ENCODE measurements around the gene CEACAM5. TPM values are rescaled to one million over a fixed set of nuclear protein-coding genes. Genes with fewer than 3 reads are reported as not detected.
"Not testable (repeated sequence)": the region's sequence is repeated elsewhere in the genome, so short reads cannot be mapped to it uniquely, and the experiment has no call there.

Gene CEACAM5
- total RNA-seq, 1 donor from 2014 or later: not detected

GRCh38 chr19:41699231-41699967, 9.0 kb upstream of the CEACAM5 start:
- ATAC-seq (ENCODE audit: poor library complexity): no peak
- intact Hi-C loops (cut with DNase I): no loop called here

GRCh38 chr19:41699968-41700323, 8.5 kb upstream of the CEACAM5 start:
- intact Hi-C loops (cut with DNase I): no loop called here
- ATAC-seq (ENCODE audit: poor library complexity) (no peak), DNase-seq (no peak)

More at GRCh38 chr19:41699231-41699967, 9.0 kb upstream of the CEACAM5 start:
- no peak for DNase-seq

GRCh38 chr19:41700381-41701195, 7.8 kb upstream of the CEACAM5 start:
- intact Hi-C loops (cut with DNase I): no loop called here
- no peak for DNase-seq
- no peak for ATAC-seq (ENCODE audit: poor library complexity)

GRCh38 chr19:41701401-41702075, 6.9 kb upstream of the CEACAM5 start:
- intact Hi-C loops (cut with DNase I): no loop called here
- no peak for DNase-seq
- no peak for ATAC-seq (ENCODE audit: poor library complexity)

GRCh38 chr19:41702171-41702651, 6.2 kb upstream of the CEACAM5 start:
- no peak for DNase-seq
- no peak for ATAC-seq (ENCODE audit: poor library complexity)
- intact Hi-C loops (cut with DNase I): no loop called here

- no peak for DNase-seq
- ATAC-seq (ENCODE audit: poor library complexity): no peak
- intact Hi-C loops (cut with DNase I): no loop called here
These were observed 4.7 kb upstream of the CEACAM5 start for GRCh38 chr19:41703602-41704293.

GRCh38 chr19:41705393-41706174, 2.8 kb upstream of the CEACAM5 start:
- no peak for ATAC-seq (ENCODE audit: poor library complexity)
- intact Hi-C loops (cut with DNase I): no loop called here
- DNase-seq: no peak

- DNase-seq (peak; percentile 52), ATAC-seq (ENCODE audit: poor library complexity) (peak; percentile 74)
- intact Hi-C loops (cut with DNase I): no loop called here
These were observed 1.5 kb upstream of the CEACAM5 start for GRCh38 chr19:41706741-41707501.

- DNase-seq (no peak), ATAC-seq (ENCODE audit: poor library complexity) (no peak)
- intact Hi-C loops (cut with DNase I): no loop called here
These were observed 969 bp upstream of the CEACAM5 start for GRCh38 chr19:41707502-41707812.

- intact Hi-C loops (cut with DNase I): no loop called here
- DNase-seq (no peak), ATAC-seq (ENCODE audit: poor library complexity) (no peak)
These were observed 505 bp upstream of the CEACAM5 start for GRCh38 chr19:41707871-41708371.

GRCh38 chr19:41709516-41709915, 1.1 kb downstream of the CEACAM5 start:
- ATAC-seq (ENCODE audit: poor library complexity); DNase-seq; intact Hi-C loops (cut with DNase I): not testable (repeated sequence)

- intact Hi-C loops (cut with DNase I): no loop called here
- ATAC-seq (ENCODE audit: poor library complexity) (no peak), DNase-seq (no peak)
These were observed 1.7 kb downstream of the CEACAM5 start for GRCh38 chr19:41709951-41710645.

GRCh38 chr19:41711376-41712261, 3.2 kb downstream of the CEACAM5 start:
- no peak for DNase-seq
- ATAC-seq (ENCODE audit: poor library complexity): no peak
- intact Hi-C loops (cut with DNase I): no loop called here

- DNase-seq (no peak), ATAC-seq (ENCODE audit: poor library complexity) (no peak)
- intact Hi-C loops (cut with DNase I): no loop called here
These were observed 6.2 kb downstream of the CEACAM5 start for GRCh38 chr19:41714598-41714997.

- intact Hi-C loops (cut with DNase I): no loop called here
- ATAC-seq (ENCODE audit: poor library complexity) (no peak), DNase-seq (no peak)
These were observed 10.3 kb downstream of the CEACAM5 start for GRCh38 chr19:41718761-41719160.

GRCh38 chr19:41720103-41720502, 11.7 kb downstream of the CEACAM5 start:
- no peak for ATAC-seq (ENCODE audit: poor library complexity)
- intact Hi-C loops (cut with DNase I): no loop called here
- no peak for DNase-seq

All from Right ventricle myocardium superior (tissue), 1 donor.